H9 (cell line): ENCODE data around the gene OR52N2. TPM values are rescaled to one million over a fixed set of nuclear protein-coding genes. Genes with fewer than 3 reads are reported as not detected.

ENCODE experiments used
- DNase-seq: peaks from one replicate; pipeline ENCODE4 v3.0.0-alpha.2; 2017
- H2AFZ ChIP-seq: one replicate; pipeline ENCODE4 v1.6.1; 2013; ENCODE audit warnings: mild to moderate bottlenecking, low read length, control low read depth, moderate library complexity
- H2AK5ac ChIP-seq: 2 replicates; pipeline ENCODE4 v1.6.1; 2013; ENCODE audit warnings: low read length, control low read depth, mixed read lengths; ENCODE audit not compliant: insufficient read length
- H2BK120ac ChIP-seq: one replicate; pipeline ENCODE4 v1.6.1; 2013; ENCODE audit warnings: low read depth, mild to moderate bottlenecking, low read length, control low read depth, inconsistent platforms; ENCODE audit not compliant: poor library complexity, severe bottlenecking
- H2BK12ac ChIP-seq: 2 replicates; pipeline ENCODE4 v1.6.1; 2013; ENCODE audit warnings: low read length, control low read depth, mixed read lengths, low read depth; ENCODE audit not compliant: insufficient read length
- H2BK15ac ChIP-seq: 2 replicates; pipeline ENCODE4 v1.6.1; 2013; ENCODE audit warnings: low read depth, low read length, control low read depth
- H2BK20ac ChIP-seq: one replicate; pipeline ENCODE4 v1.6.1; 2013; ENCODE audit warnings: low read depth, mild to moderate bottlenecking, low read length, control low read depth, inconsistent platforms; ENCODE audit not compliant: poor library complexity, severe bottlenecking
- H2BK5ac ChIP-seq: 2 replicates; pipeline ENCODE4 v1.6.1; 2013; ENCODE audit warnings: low read length, control low read depth, mixed read lengths; ENCODE audit not compliant: insufficient read length
- H3K14ac ChIP-seq: 2 replicates; pipeline ENCODE4 v1.6.1; 2013; ENCODE audit warnings: low read length, control low read depth; ENCODE audit not compliant: insufficient read depth
- H3K18ac ChIP-seq: 2 replicates; pipeline ENCODE4 v1.6.1; 2013; ENCODE audit warnings: low read depth, mild to moderate bottlenecking, mixed read lengths, low read length, control low read depth; ENCODE audit not compliant: insufficient read length
- H3K23ac ChIP-seq: 2 replicates; pipeline ENCODE4 v1.6.1; 2013; ENCODE audit warnings: low read length, control low read depth, mixed read lengths, low read depth; ENCODE audit not compliant: insufficient read length
- H3K23me2 ChIP-seq: 2 replicates; pipeline ENCODE4 v1.6.1; 2013; ENCODE audit warnings: low read depth, mild to moderate bottlenecking, mixed read lengths, low read length, control low read depth; ENCODE audit not compliant: insufficient read length, poor library complexity, severe bottlenecking
- H3K27ac ChIP-seq: 2 replicates; pipeline ENCODE4 v1.5.1; 2013; ENCODE audit warnings: low read length, control low read depth, mixed read lengths, low read depth; ENCODE audit not compliant: insufficient read length
- H3K27me3 ChIP-seq: 2 replicates; pipeline ENCODE4 v1.6.1; 2013; ENCODE audit warnings: low read length, control low read depth, inconsistent platforms; ENCODE audit not compliant: insufficient read depth
- H3K4ac ChIP-seq: 2 replicates; pipeline ENCODE4 v1.6.1; 2013; ENCODE audit warnings: low read depth, mild to moderate bottlenecking, control low read depth, inconsistent platforms, low read length, moderate library complexity
- H3K4me1 ChIP-seq: 2 replicates; pipeline ENCODE4 v1.6.1; 2013; ENCODE audit warnings: low read length, control low read depth, inconsistent platforms; ENCODE audit not compliant: insufficient read depth
- H3K4me2 ChIP-seq: 2 replicates; pipeline ENCODE4 v1.6.1; 2013; ENCODE audit warnings: low read length, control low read depth, mixed read lengths; ENCODE audit not compliant: insufficient read length, insufficient read depth
- H3K56ac ChIP-seq: 2 replicates; pipeline ENCODE4 v1.6.1; 2013; ENCODE audit warnings: low read depth, mild to moderate bottlenecking, mixed read lengths, low read length, control low read depth; ENCODE audit not compliant: insufficient read length
- H3K79me1 ChIP-seq: 2 replicates; pipeline ENCODE4 v1.6.1; 2013; ENCODE audit warnings: low read depth, mild to moderate bottlenecking, moderate library complexity, low read length, control low read depth, inconsistent platforms; ENCODE audit not compliant: insufficient read depth, poor library complexity, severe bottlenecking
- H3K79me2 ChIP-seq: 2 replicates; pipeline ENCODE4 v1.6.1; 2013; ENCODE audit warnings: low read length, control low read depth, inconsistent platforms; ENCODE audit not compliant: insufficient read depth
- H3K9ac ChIP-seq: 2 replicates; pipeline ENCODE4 v1.6.1; 2013; ENCODE audit warnings: low read length, control low read depth, mixed read lengths; ENCODE audit not compliant: insufficient read length; ENCODE audit errors: extremely low read depth
- H3K9me3 ChIP-seq: one replicate; pipeline ENCODE4 v1.6.1; 2013; ENCODE audit warnings: low read depth, low read length, inconsistent platforms; ENCODE audit not compliant: control insufficient read depth
- H3T11ph ChIP-seq: one replicate; pipeline ENCODE4 v1.6.1; 2013; ENCODE audit warnings: mild to moderate bottlenecking, low read length, control low read depth, inconsistent platforms
- H4K20me1 ChIP-seq: one replicate; pipeline ENCODE4 v1.6.1; 2013; ENCODE audit not compliant: control insufficient read depth, insufficient read length, insufficient read depth
- H4K5ac ChIP-seq: 2 replicates; pipeline ENCODE4 v1.6.1; 2013; ENCODE audit warnings: low read depth, mild to moderate bottlenecking, mixed read lengths, low read length, control low read depth; ENCODE audit not compliant: insufficient read length
- H4K8ac ChIP-seq: replicated peaks from 2 replicates; pipeline ENCODE4 v1.6.1; 2013; ENCODE audit warnings: low read length, control low read depth, mixed read lengths, low read depth; ENCODE audit not compliant: insufficient read length
- H4K91ac ChIP-seq: 2 replicates; pipeline ENCODE4 v1.6.1; 2013; ENCODE audit warnings: low read depth, mild to moderate bottlenecking, moderate library complexity, mixed read lengths, low read length, control low read depth; ENCODE audit not compliant: insufficient read length
- H3K27ac Mint-ChIP-seq, 3 experiments: 2 replicates in 2 of 3; 3 replicates in 1 of 3; pipeline ENCODE4 v1.8.0; 2020 to 2021; ENCODE audit warnings: mixed read lengths in 3 of 3, mild to moderate bottlenecking in 1 of 3, moderate library complexity in 1 of 3
- H3K27me3 Mint-ChIP-seq: 2 replicates; pipeline ENCODE4 v1.8.0; 2021; ENCODE audit warnings: low read depth, mild to moderate bottlenecking, moderate library complexity, mixed read lengths
- H3K36me3 Mint-ChIP-seq, 3 experiments: 2 replicates in 2 of 3; 3 replicates in 1 of 3; pipeline ENCODE4 v1.8.0; 2020 to 2021; ENCODE audit warnings: low read depth in 3 of 3, mixed read lengths in 3 of 3; ENCODE audit not compliant: insufficient read depth in 1 of 3
- H3K4me1 Mint-ChIP-seq, 2 experiments: 2 replicates each; pipeline ENCODE4 v1.8.0; 2020; ENCODE audit warnings: mixed read lengths in 2 of 2
- H3K4me3 Mint-ChIP-seq, 2 experiments: 2 replicates in 1 of 2; 3 replicates in 1 of 2; pipeline ENCODE4 v1.8.0; 2020 to 2021; ENCODE audit warnings: mild to moderate bottlenecking in 2 of 2, mixed read lengths in 2 of 2, moderate library complexity in 1 of 2
- H3K9me3 Mint-ChIP-seq, 2 experiments: 2 replicates in 1 of 2; 3 replicates in 1 of 2; pipeline ENCODE4 v1.8.0; 2020; ENCODE audit warnings: mild to moderate bottlenecking in 2 of 2, mixed read lengths in 2 of 2, moderate library complexity in 1 of 2
- CTCF ChIP-seq: fragments of 200-600 bp; sonication (generic); conservative IDR thresholded peaks from 3 replicates; pipeline ENCODE4 v1.8.0; 2021; ENCODE audit warnings: antibody characterized with exemption, mild to moderate bottlenecking
- WGBS: extraction: QIAGEN DNeasy Blood & Tissue Kit; methylation state at CpG from one replicate; pipeline ENCODE4 v1.1.7; 2013; ENCODE audit warnings: missing lambda C conversion rate, low lambda C conversion rate, mixed read lengths; ENCODE audit not compliant: insufficient read length; ENCODE audit errors: extremely low coverage; 5-methylcytosine and 5-hydroxymethylcytosine counted together
- total RNA-seq: library from RNA; stranded (reverse); gene quantifications from 2 replicates; pipeline ENCODE4 v1.2.1, GENCODE V29; 2021

OR52N2 gene
- total RNA-seq, 1 experiment from 2014 or later, result not detected

- no peak overlapping the region for H2BK120ac ChIP-seq
These were observed 57.1 kb downstream of the OR52N2 start for GRCh38 chr11:5865826-5866225.

More at GRCh38 chr11:5865826-5866225, 57.1 kb downstream of the OR52N2 start:
- WGBS, result no CpG with 5 or more reads among the region's 2 CpGs
- no peaks in the 10 kb centered on the region for H3K4me1 ChIP-seq
- H3K79me1 ChIP-seq, result no peaks in the 10 kb centered on the region
- no peaks in the 10 kb centered on the region for H3K9me3 ChIP-seq
- no peaks in the 10 kb centered on the region for H3K79me2 ChIP-seq
- Mint-ChIP-seq H3K27me3 (no peaks in the 10 kb centered on the region; the same call in 1 of the 2 replicates), H3K4me1 (no peaks in the 10 kb centered on the region), H3K9me3 (peaks cover 9 to 11% of the 10 kb centered on the region in 2 experiments; a peak in 3 of 5 replicates), H3K36me3 (no peaks in the 10 kb centered on the region), H3K4me3 (no peak overlapping the region), H3K27ac (no peak overlapping the region)
- H3K9ac ChIP-seq, result no peak overlapping the region
- no peak overlapping the region for H3K4me2 ChIP-seq
- DNase-seq, result no peak
- H2AFZ ChIP-seq, result no peak overlapping the region
- no peak overlapping the region for H4K91ac ChIP-seq
- H2BK5ac ChIP-seq, result no peak overlapping the region
- H4K20me1 ChIP-seq, result no peaks in the 10 kb centered on the region
- no peak overlapping the region for H4K8ac ChIP-seq
- no peaks in the 10 kb centered on the region for H3K23me2 ChIP-seq
- no peak for TF ChIP-seq CTCF
- no peak overlapping the region for H3T11ph ChIP-seq
- H3K27ac ChIP-seq, result no peak overlapping the region
- no peak overlapping the region for H3K56ac ChIP-seq
- H3K27me3 ChIP-seq, result no peaks in the 10 kb centered on the region
- no peak overlapping the region for H2BK12ac ChIP-seq
- no peak overlapping the region for H3K18ac ChIP-seq
- H2BK20ac ChIP-seq, result no peak overlapping the region
- H2BK15ac ChIP-seq, result no peak overlapping the region
- H4K5ac ChIP-seq, result no peak overlapping the region
- no peak overlapping the region for H2AK5ac ChIP-seq
- no peak overlapping the region for H3K23ac ChIP-seq
- H3K14ac ChIP-seq, result no peak overlapping the region
- no peak overlapping the region for H3K4ac ChIP-seq

Other genes starting within 250 kb of the OR52N2 start
- not detected in 2 replicates for gene OR52B6, start 228.0 kb upstream of the OR52N2 start, total RNA-seq
- gene TRIM6, start 212.3 kb upstream of the OR52N2 start, total RNA-seq, result 14.1 and 17.9 TPM in 2 replicates
- 0.35 and 0.59 TPM in 2 replicates for gene TRIM34, start 183.9 kb upstream of the OR52N2 start, total RNA-seq
- gene TRIM5, start 123.8 kb upstream of the OR52N2 start, total RNA-seq, result 21.3 and 21.5 TPM in 2 replicates
- gene TRIM22, start 119.1 kb upstream of the OR52N2 start, total RNA-seq, result 78.6 and 79.9 TPM in 2 replicates
- gene OR56B1, start 72.5 kb upstream of the OR52N2 start, total RNA-seq, result not detected in 2 replicates
- not detected in 2 replicates for gene OR52N4, start 54.7 kb upstream of the OR52N2 start, total RNA-seq
- not detected in 2 replicates for gene OR52N5, start 25.6 kb upstream of the OR52N2 start, total RNA-seq
- gene OR52N1, start 17.7 kb upstream of the OR52N2 start, total RNA-seq, result not detected in 2 replicates
- gene OR52E6, start 33.0 kb downstream of the OR52N2 start, total RNA-seq, result not detected in 2 replicates
- not detected in 2 replicates for gene OR52E8, start 48.8 kb downstream of the OR52N2 start, total RNA-seq
- not detected in 2 replicates for gene OR52E4, start 71.7 kb downstream of the OR52N2 start, total RNA-seq
- gene OR52E5, start 84.3 kb downstream of the OR52N2 start, total RNA-seq, result not detected in 2 replicates
- gene OR56A3, start 133.3 kb downstream of the OR52N2 start, total RNA-seq, result not detected in 2 replicates
- not detected in 2 replicates for gene OR56A5, start 159.6 kb downstream of the OR52N2 start, total RNA-seq
- not detected in 2 replicates for gene OR52L1, start 178.1 kb downstream of the OR52N2 start, total RNA-seq
- not detected in 2 replicates for gene OR56A4, start 198.0 kb downstream of the OR52N2 start, total RNA-seq
- gene OR56A1, start 221.8 kb downstream of the OR52N2 start, total RNA-seq, result 0.07 TPM in 2 replicates